Measurements from ENCODE around the gene MYO3B.

MYO3B gene

GRCh38 chr2:170227507-170227947, 49.6 kb downstream of the MYO3B start:
- no peak for DNase-seq (ENCODE audit: low spot score)
- in situ Hi-C loops (cut with MboI; ENCODE audit: low sequenced_read_pairs, unreplicated experiment), result loop anchor here (25.0 kb wide), 1 partner anchor 585 kb away; the partner anchor contains the start of gene GAD1
- TF ChIP-seq, protein P1, sequence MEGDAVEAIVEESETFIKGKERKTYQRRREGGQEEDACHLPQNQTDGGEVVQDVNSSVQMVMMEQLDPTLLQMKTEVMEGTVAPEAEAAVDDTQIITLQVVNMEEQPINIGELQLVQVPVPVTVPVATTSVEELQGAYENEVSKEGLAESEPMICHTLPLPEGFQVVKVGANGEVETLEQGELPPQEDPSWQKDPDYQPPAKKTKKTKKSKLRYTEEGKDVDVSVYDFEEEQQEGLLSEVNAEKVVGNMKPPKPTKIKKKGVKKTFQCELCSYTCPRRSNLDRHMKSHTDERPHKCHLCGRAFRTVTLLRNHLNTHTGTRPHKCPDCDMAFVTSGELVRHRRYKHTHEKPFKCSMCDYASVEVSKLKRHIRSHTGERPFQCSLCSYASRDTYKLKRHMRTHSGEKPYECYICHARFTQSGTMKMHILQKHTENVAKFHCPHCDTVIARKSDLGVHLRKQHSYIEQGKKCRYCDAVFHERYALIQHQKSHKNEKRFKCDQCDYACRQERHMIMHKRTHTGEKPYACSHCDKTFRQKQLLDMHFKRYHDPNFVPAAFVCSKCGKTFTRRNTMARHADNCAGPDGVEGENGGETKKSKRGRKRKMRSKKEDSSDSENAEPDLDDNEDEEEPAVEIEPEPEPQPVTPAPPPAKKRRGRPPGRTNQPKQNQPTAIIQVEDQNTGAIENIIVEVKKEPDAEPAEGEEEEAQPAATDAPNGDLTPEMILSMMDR (IDR thresholded peaks at IDR 0.05; ENCODE audit: borderline replicate concordance, control extremely low read depth, extremely low read depth, insufficient read depth, missing control alignments), result no peak

DNA sequence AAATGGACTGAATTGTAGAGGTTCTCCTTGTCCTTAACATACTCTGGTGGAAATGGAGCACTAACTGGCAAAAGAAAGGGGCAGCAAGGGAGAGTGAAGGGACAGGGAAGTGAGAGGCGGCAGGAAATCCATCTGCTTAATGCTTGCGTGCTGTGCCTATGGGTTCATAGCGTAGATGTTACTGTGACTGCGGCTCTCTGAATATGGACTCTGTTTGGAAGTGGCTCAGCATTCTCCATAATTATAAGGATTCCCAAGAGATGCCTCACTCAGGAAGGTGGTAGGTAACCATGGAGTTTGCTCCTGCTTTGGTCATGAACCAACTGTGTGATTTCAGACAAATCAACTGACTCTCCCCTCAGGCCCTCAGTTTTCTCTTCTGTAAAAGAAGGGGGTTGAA, 50.0 kb downstream of the MYO3B start:
- DNase-seq (ENCODE audit: low spot score), result no peak
- TF ChIP-seq, protein P1 (IDR thresholded peaks at IDR 0.05; ENCODE audit: borderline replicate concordance, control extremely low read depth, extremely low read depth, insufficient read depth, missing control alignments), result no peak
- in situ Hi-C loops (cut with MboI; ENCODE audit: low sequenced_read_pairs, unreplicated experiment), result loop anchor here (25.0 kb wide), 1 partner anchor 584 kb away; the partner anchor contains the start of gene GAD1

GRCh38 chr2:170228429-170228828, 50.5 kb downstream of the MYO3B start:
- no peak for DNase-seq (ENCODE audit: low spot score)
- TF ChIP-seq, protein P1 (IDR thresholded peaks at IDR 0.05; ENCODE audit: borderline replicate concordance, control extremely low read depth, extremely low read depth, insufficient read depth, missing control alignments), result no peak
- in situ Hi-C loops (cut with MboI; ENCODE audit: low sequenced_read_pairs, unreplicated experiment), result loop anchor here (25.0 kb wide), 1 partner anchor 584 kb away; the partner anchor contains the start of gene GAD1

- DNase-seq (ENCODE audit: low spot score), result no peak
- in situ Hi-C loops (cut with MboI; ENCODE audit: low sequenced_read_pairs, unreplicated experiment), result loop anchor here (25.0 kb wide), 1 partner anchor 583 kb away; the partner anchor contains the start of gene GAD1
- TF ChIP-seq, protein P1 (IDR thresholded peaks at IDR 0.05; ENCODE audit: borderline replicate concordance, control extremely low read depth, extremely low read depth, insufficient read depth, missing control alignments), result no peak
These were observed 51.2 kb downstream of the MYO3B start for GRCh38 chr2:170229125-170229524.

GRCh38 chr2:170229744-170230143, 51.8 kb downstream of the MYO3B start:
- in situ Hi-C loops (cut with MboI; ENCODE audit: low sequenced_read_pairs, unreplicated experiment), result loop anchor here (25.0 kb wide), 1 partner anchor 583 kb away; the partner anchor contains the start of gene GAD1
- TF ChIP-seq, protein P1 (IDR thresholded peaks at IDR 0.05; ENCODE audit: borderline replicate concordance, control extremely low read depth, extremely low read depth, insufficient read depth, missing control alignments), result no peak
- DNase-seq (ENCODE audit: low spot score), result no peak

- peak; percentile 52 for DNase-seq (ENCODE audit: low spot score)
- TF ChIP-seq, protein P1 (IDR thresholded peaks at IDR 0.05; ENCODE audit: borderline replicate concordance, control extremely low read depth, extremely low read depth, insufficient read depth, missing control alignments), result peak; percentile 40
- in situ Hi-C loops (cut with MboI; ENCODE audit: low sequenced_read_pairs, unreplicated experiment), result loop anchor here (25.0 kb wide), 1 partner anchor 576 kb away; the partner anchor contains the start of gene GAD1
These were observed 58.1 kb downstream of the MYO3B start for GRCh38 chr2:170235860-170236679.
